MM.1S (cell line): ENCODE measurements around the gene GPER1.

ENCODE experiments used
- EZH2phosphoT487 ChIP-seq: fragments of 300-600 bp; sonication (generic); IDR thresholded peaks from 2 replicates; pipeline ENCODE4 v1.6.1; 2018; ENCODE audit warnings: antibody characterized with exemption, low read length
- TF ChIP-seq, protein P1 (sequence below): fragments of 300-600 bp; sonication (generic); IDR thresholded peaks from 2 replicates; pipeline ENCODE4 v1.5.1; 2016; ENCODE audit warnings: antibody characterized with exemption, low read length, mixed read lengths

- TF ChIP-seq, protein P1, sequence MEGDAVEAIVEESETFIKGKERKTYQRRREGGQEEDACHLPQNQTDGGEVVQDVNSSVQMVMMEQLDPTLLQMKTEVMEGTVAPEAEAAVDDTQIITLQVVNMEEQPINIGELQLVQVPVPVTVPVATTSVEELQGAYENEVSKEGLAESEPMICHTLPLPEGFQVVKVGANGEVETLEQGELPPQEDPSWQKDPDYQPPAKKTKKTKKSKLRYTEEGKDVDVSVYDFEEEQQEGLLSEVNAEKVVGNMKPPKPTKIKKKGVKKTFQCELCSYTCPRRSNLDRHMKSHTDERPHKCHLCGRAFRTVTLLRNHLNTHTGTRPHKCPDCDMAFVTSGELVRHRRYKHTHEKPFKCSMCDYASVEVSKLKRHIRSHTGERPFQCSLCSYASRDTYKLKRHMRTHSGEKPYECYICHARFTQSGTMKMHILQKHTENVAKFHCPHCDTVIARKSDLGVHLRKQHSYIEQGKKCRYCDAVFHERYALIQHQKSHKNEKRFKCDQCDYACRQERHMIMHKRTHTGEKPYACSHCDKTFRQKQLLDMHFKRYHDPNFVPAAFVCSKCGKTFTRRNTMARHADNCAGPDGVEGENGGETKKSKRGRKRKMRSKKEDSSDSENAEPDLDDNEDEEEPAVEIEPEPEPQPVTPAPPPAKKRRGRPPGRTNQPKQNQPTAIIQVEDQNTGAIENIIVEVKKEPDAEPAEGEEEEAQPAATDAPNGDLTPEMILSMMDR: no peak
- TF ChIP-seq EZH2phosphoT487: no peak
Measured at GRCh38 chr7:1117321-1117928, 29.5 kb downstream of the GPER1 start.
